Fibroblast of lung (primary cell): Measurements from ENCODE around the gene ASPDH.

Experiments
- EZH2 ChIP-seq: IDR thresholded peaks from 2 replicates; pipeline ENCODE4 v1.5.1; 2012; ENCODE audit warnings: low read length, control low read depth, mild to moderate bottlenecking; ENCODE audit errors: missing control alignments
- TF ChIP-seq, protein P1 (sequence below), 2 donors: IDR thresholded peaks in 1 of 2; conservative IDR thresholded peaks in 1 of 2; 1 replicate in 1 of 2; 2 replicates in 1 of 2; pipeline ENCODE4 v1.5.1; 2011 to 2012; ENCODE audit warnings: low read length in 2 of 2, control low read depth in 1 of 2, inconsistent platforms in 1 of 2, low read depth in 1 of 2, mild to moderate bottlenecking in 1 of 2

DNA sequence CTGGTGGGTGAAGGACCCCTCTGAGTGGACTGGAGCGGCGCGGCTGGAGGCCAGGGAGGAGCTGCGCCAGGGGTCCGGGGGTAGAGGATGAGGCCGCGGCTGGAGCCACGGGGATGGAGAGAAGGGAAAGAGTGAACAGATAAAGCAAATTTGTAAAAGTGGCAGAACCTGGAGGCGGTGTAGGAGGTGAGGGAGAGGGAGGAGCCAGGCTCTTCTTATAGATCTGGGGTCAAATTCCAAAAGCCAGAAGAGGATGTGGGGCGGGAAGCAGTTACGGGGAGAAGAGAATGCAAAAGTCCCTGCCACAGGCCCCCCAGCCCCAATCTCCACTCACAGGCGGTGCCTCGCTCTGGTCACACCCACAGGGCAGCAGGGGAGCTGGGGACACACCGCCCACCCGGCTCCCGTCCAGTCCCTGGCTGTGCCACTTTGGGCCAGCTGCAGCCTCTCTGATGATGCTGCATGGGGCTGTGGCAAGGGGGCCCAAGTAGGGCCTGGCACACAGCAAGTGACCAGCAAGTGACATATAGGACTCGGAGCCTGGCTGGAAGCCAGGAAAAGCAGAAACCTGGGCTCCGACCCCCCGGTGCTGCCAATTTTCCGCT lies 43.4 kb upstream of the ASPDH start:
- TF ChIP-seq, protein P1, sequence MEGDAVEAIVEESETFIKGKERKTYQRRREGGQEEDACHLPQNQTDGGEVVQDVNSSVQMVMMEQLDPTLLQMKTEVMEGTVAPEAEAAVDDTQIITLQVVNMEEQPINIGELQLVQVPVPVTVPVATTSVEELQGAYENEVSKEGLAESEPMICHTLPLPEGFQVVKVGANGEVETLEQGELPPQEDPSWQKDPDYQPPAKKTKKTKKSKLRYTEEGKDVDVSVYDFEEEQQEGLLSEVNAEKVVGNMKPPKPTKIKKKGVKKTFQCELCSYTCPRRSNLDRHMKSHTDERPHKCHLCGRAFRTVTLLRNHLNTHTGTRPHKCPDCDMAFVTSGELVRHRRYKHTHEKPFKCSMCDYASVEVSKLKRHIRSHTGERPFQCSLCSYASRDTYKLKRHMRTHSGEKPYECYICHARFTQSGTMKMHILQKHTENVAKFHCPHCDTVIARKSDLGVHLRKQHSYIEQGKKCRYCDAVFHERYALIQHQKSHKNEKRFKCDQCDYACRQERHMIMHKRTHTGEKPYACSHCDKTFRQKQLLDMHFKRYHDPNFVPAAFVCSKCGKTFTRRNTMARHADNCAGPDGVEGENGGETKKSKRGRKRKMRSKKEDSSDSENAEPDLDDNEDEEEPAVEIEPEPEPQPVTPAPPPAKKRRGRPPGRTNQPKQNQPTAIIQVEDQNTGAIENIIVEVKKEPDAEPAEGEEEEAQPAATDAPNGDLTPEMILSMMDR (conservative IDR thresholded peaks at IDR 0.05 in 1 of 2, IDR thresholded peaks at IDR 0.05 in 1 of 2; ENCODE audit: low read depth in 1 of 2, low read length in 2 of 2), result no peak
- no peak for TF ChIP-seq EZH2
